Heart right ventricle (tissue), 16 donors: ENCODE measurements around the gene ASCC1. TPM values are rescaled to one million over a fixed set of nuclear protein-coding genes. Genes with fewer than 3 reads are reported as not detected.
"Not testable (repeated sequence)": the region's sequence is repeated elsewhere in the genome, so short reads cannot be mapped to it uniquely, and the experiment has no call there.

Source experiments
- ATAC-seq, 8 donors: fragments of 200-7000 bp; cut with Tn5 transposase; one replicate each; pipeline ENCODE4 v1.9.1; 2020; ENCODE audit warnings: mild to moderate bottlenecking in 8 of 8, moderate library complexity in 8 of 8, moderate number of reproducible peaks in 1 of 8
- DNase-seq, 2 donors: peaks; one replicate each; pipeline ENCODE4 v3.0.0-alpha.2; 2020
- H3K27ac ChIP-seq, 10 donors: fragments of 200-600 bp; sonication (generic) in 2 of 10; one replicate each; pipeline versions ENCODE4 v1.5.0 to v1.8.0; 2020 to 2022; ENCODE audit warnings: mild to moderate bottlenecking in 3 of 10
- H3K27me3 ChIP-seq, 7 donors: fragments of 200-600 bp; one replicate each; pipeline ENCODE4 v1.8.0; 2021 to 2022; ENCODE audit warnings: mild to moderate bottlenecking in 2 of 7
- H3K36me3 ChIP-seq, 9 donors: fragments of 200-600 bp; sonication (generic) in 1 of 9; one replicate each; pipeline versions ENCODE4 v1.5.0 to v1.8.0; 2020 to 2022; ENCODE audit warnings: mild to moderate bottlenecking in 2 of 9
- H3K4me1 ChIP-seq, 9 donors: fragments of 200-600 bp; sonication (generic) in 1 of 9; one replicate each; pipeline versions ENCODE4 v1.5.0 to v1.8.0; 2020 to 2022; ENCODE audit warnings: mild to moderate bottlenecking in 4 of 9
- H3K4me3 ChIP-seq, 10 donors: fragments of 200-600 bp; sonication (generic) in 2 of 10; one replicate each; pipeline versions ENCODE4 v1.5.0 to v1.8.0; 2020 to 2022; ENCODE audit warnings: mild to moderate bottlenecking in 7 of 10, moderate library complexity in 2 of 10
- H3K9me3 ChIP-seq, 11 donors: fragments of 200-600 bp in 10 of 11; sonication (generic) in 2 of 11; one replicate each; pipeline versions ENCODE4 v1.5.0 to v1.8.0; 2013 to 2022; ENCODE audit warnings: mild to moderate bottlenecking in 2 of 11, control low read depth in 1 of 11, moderate library complexity in 1 of 11
- WGBS, 2 donors: extraction: QIAGEN DNeasy Blood & Tissue Kit; methylation state at CpG; one replicate each; pipeline ENCODE4 v1.1.7; 2013; ENCODE audit warnings: inconsistent platforms in 1 of 2; 5-methylcytosine and 5-hydroxymethylcytosine counted together
- intact Hi-C, 10 donors: fragments of 100-400 bp; cut with DNase I; formaldehyde crosslinking; loops; one replicate each; pipeline versions ENCODE4 v1.11.1 to v1.14.2; 2022
- polyA plus RNA-seq, 2 donors: library from polyadenylated mRNA; stranded (reverse); fragments of 200-250 nt; gene quantifications; one replicate each; pipeline ENCODE4 v1.2.3, GENCODE V29; 2013
- total RNA-seq, 10 donors: library from RNA; stranded (reverse); fragmentation: NEBNext Ultra II Directional in 3 of 10; extraction: Animal tissue kit (Norgen Biotek cat#: 25700) in 3 of 10; gene quantifications; one replicate each; pipeline versions ENCODE4 v1.2.1 to v1.2.4, GENCODE V29; 2021 to 2023
- TF ChIP-seq, protein P1 (sequence below), 9 donors: fragments of 200-600 bp; sonication (generic) in 2 of 9; IDR thresholded peaks; one replicate each; pipeline versions ENCODE4 v1.5.0 to v1.8.0; 2021 to 2022; ENCODE audit warnings: antibody characterized with exemption in 9 of 9, mild to moderate bottlenecking in 5 of 9, moderate library complexity in 1 of 9
- donor health status: Arrhythmogenic right ventricular cardiomyopathy.
- donor health status: ischemic (EF 13 %, LVEDD 7.1; RV severe dilation, severe dysfunction).
- donor health status: healthy with polysubstance abuse.
- donor health status: DM: no; HTN: yes; CAD: no.
- donor health status: DM: no; HTN: no; CAD: no.
- donor health status: ischemic (EF 25% LVEDD 6.9; RV normal size, moderate dysfunction).
- donor health status: ischemic (EF 25% LVEDD 5.7; RV mildly dilated, moderate dysfunction).
- donor health status: healthy.
- donor health status: DM: yes; HTN: yes; CAD: no.
- donor health status: Ischemic cardiomyopathy.
- donor health status: ischemic (EF 35%, LVEDD 5.7; RV mildly dilated, moderate dysfunction).
- donor health status: nonischemic (EF 11% LVEDD 7.7; RV severe dilation, severe dysfunction).
- donor health status: DM: yes; HTN: yes; CAD: no.
- donor health status: PGD.
- donor health status: ischemic (EF 29% LVEDD 5.4; RV normal size, mild dysfunction).
- donor health status: nonischemic (EF 23%, LVEDD 6.1; RV moderate dilation, normal function).

Gene ASCC1
- total and polyA plus RNA-seq, 12 donors = 8.4 to 40.5 (median 33.0) TPM

- peaks cover 0 to 14% (median 0%) of the 10 kb centered on the region in 9 donors for H3K4me1 ChIP-seq
- H3K36me3 ChIP-seq = peaks cover 0 to 19% (median 0%) of the 10 kb centered on the region in 9 donors
- no peak for ATAC-seq
- no peak overlapping the region for H3K4me3 ChIP-seq
- H3K27ac ChIP-seq = no peak overlapping the region
- intact Hi-C loops = loop anchor here in 1 of 10 donors (5.0 kb wide), 1 partner anchor 62 kb away; no protein-coding TSS in a partner anchor
- H3K27me3 ChIP-seq = no peaks in the 10 kb centered on the region
- H3K9me3 ChIP-seq = peaks cover 0 to 5% (median 0%) of the 10 kb centered on the region in 11 donors
- TF ChIP-seq, protein P1, sequence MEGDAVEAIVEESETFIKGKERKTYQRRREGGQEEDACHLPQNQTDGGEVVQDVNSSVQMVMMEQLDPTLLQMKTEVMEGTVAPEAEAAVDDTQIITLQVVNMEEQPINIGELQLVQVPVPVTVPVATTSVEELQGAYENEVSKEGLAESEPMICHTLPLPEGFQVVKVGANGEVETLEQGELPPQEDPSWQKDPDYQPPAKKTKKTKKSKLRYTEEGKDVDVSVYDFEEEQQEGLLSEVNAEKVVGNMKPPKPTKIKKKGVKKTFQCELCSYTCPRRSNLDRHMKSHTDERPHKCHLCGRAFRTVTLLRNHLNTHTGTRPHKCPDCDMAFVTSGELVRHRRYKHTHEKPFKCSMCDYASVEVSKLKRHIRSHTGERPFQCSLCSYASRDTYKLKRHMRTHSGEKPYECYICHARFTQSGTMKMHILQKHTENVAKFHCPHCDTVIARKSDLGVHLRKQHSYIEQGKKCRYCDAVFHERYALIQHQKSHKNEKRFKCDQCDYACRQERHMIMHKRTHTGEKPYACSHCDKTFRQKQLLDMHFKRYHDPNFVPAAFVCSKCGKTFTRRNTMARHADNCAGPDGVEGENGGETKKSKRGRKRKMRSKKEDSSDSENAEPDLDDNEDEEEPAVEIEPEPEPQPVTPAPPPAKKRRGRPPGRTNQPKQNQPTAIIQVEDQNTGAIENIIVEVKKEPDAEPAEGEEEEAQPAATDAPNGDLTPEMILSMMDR (IDR thresholded peaks at IDR 0.05) = no peak
- no peak for DNase-seq
Observed at GRCh38 chr10:72140174-72140573, 75.9 kb downstream of the ASCC1 start.

DNA sequence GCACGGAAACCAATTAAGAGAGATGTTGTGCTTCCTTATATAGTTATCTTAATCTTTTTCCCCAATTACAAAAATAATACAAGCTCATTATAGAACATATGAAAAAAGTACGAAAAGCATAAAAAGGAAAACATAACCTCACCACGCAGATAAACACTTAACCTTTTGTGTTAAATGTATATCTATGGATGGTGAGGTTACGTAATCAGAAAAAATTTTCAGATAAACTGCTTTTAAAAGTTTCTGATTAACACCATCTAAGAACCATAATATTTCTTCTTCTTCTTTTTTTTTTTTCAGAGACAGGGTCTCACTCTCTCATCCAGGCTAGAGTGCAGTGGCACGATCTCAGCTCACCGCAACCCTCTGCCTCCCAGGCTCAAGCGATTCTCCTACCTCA is 78.5 kb downstream of the ASCC1 start:
- ATAC-seq = no peak
- intact Hi-C loops = loop anchor here in 2 of 10 donors (10.0 kb wide), 3 partner anchors 77 to 207 kb away; partner anchors contain the start of genes ANAPC16 (in 1 of the 2) and ASCC1 (in 1 of the 2)
- TF ChIP-seq, protein P1 (IDR thresholded peaks at IDR 0.05) = no peak
- peaks cover 0 to 5% (median 0%) of the 10 kb centered on the region in 11 donors for H3K9me3 ChIP-seq
- no peak overlapping the region for H3K4me3 ChIP-seq
- H3K36me3 ChIP-seq = peaks cover 0 to 18% (median 0%) of the 10 kb centered on the region in 9 donors
- DNase-seq = no peak
- 96 to 97% methylated on average over 7 of the region's 7 CpGs for WGBS, 2 donors
- no peaks in the 10 kb centered on the region for H3K27me3 ChIP-seq
- H3K4me1 ChIP-seq = peaks cover 0 to 27% (median 0%) of the 10 kb centered on the region in 9 donors
- H3K27ac ChIP-seq = no peak overlapping the region

- intact Hi-C loops = loop anchor here in 2 of 10 donors (10.0 kb wide), 3 partner anchors 79 to 209 kb away; partner anchors contain the start of genes ANAPC16 (in 1 of the 2) and ASCC1 (in 1 of the 2)
- H3K9me3 ChIP-seq = not testable (repeated sequence)
- WGBS, 2 donors = 95 to 97% methylated on average over 10 of the region's 10 CpGs
Observed at GRCh38 chr10:72136225-72136624, 79.9 kb downstream of the ASCC1 start.

GRCh38 chr10:72134785-72135767 is 81.0 kb downstream of the ASCC1 start:
- WGBS, 2 donors = 80 to 82% methylated on average over 10 of the region's 10 CpGs
- TF ChIP-seq, protein P1 (IDR thresholded peaks at IDR 0.05) = no peak
- intact Hi-C loops = loop anchor here in 7 of 10 donors (5.0 to 10.0 kb wide), 8 partner anchors 80 to 210 kb away; partner anchors contain the start of genes ANAPC16 (in 3 of the 7) and ASCC1 (in 3 of the 7)

More at GRCh38 chr10:72136225-72136624, 79.9 kb downstream of the ASCC1 start:
- Histone ChIP-seq H3K36me3 (peaks cover 0 to 28% (median 0%) of the 10 kb centered on the region in 9 donors), H3K4me1 (peaks cover 0 to 27% (median 4%) of the 10 kb centered on the region in 9 donors)
- not testable (repeated sequence) for H3K27ac ChIP-seq, DNase-seq, H3K27me3 ChIP-seq, H3K4me3 ChIP-seq, ATAC-seq

More at GRCh38 chr10:72134785-72135767, 81.0 kb downstream of the ASCC1 start:
- peaks cover 0 to 5% (median 0%) of the 10 kb centered on the region in 11 donors for H3K9me3 ChIP-seq
- peaks cover 0 to 27% (median 4%) of the 10 kb centered on the region in 9 donors for H3K4me1 ChIP-seq
- H3K4me3 ChIP-seq = no peak overlapping the region
- DNase-seq (no peak), ATAC-seq (peak in 1 of 8 donors; percentile 35)
- H3K27ac ChIP-seq = no peak overlapping the region
- peaks cover 0 to 28% (median 0%) of the 10 kb centered on the region in 9 donors for H3K36me3 ChIP-seq
- no peaks in the 10 kb centered on the region for H3K27me3 ChIP-seq
